ENCODE data around the gene AP3B1. TPM values are rescaled to one million over a fixed set of nuclear protein-coding genes. Genes with fewer than 3 reads are reported as not detected.

Gene AP3B1
- total and polyA plus RNA-seq, 2 donors (not counting 1 experiment from before 2014, with no cell fraction given) = 26.8 to 58.9 TPM

DNA sequence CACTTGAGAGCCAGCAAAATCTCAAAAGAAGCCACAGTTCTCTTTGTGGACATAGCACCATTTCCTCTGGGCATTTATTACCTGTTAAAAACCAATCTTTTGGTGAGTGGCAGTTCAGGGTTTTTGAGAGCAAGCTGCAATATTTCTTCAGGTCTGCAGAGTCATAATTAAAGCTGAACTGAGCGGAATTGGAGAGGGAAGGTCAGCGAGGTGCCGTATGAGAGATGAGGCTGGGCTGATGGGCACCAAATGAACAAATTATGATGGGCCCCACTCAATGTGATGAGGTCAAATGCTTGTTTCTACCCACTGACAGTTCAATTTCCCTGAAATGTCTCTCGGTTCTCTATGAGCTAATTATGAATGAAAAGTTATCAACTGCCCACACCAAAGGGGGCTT, 231.9 kb downstream of the AP3B1 start:
- no peak for DNase-seq
- POLR2A ChIA-PET = interaction anchor here (0.6 kb wide), 1 partner anchor 20 kb away, joined by 3 read pairs; no protein-coding TSS in a partner anchor
- H3K27me3 Mint-ChIP-seq = no peaks in the 10 kb centered on the region

DNA sequence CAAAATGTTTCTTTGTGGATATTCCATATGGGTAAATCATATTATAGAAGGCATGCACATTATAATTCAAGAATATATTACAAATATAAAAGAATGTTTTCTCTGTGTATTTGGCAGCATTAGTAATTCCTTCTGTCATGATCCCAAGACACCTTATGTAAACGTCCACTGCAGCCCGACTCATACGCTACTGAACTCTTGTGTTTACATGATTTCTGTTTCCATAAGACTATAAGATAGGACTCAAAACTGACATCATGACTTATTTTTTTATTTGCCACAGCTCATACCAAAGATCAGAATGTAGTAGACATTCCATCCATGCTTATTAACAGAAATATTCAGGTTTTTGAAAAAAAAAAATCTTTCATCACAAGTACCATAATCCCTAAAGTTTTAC, 234.1 kb downstream of the AP3B1 start:
- no peak overlapping the region for H2AFZ ChIP-seq (ENCODE audit: insufficient read depth, low read depth, low read length, poor library complexity, severe bottlenecking)
- WGBS (ENCODE audit: insufficient coverage) = 93% methylated on average over 3 of the region's 3 CpGs
- Mint-ChIP-seq H3K27ac (no peak overlapping the region), H3K27me3 (no peaks in the 10 kb centered on the region), H3K9me3 (ENCODE audit: insufficient read depth) (no peaks in the 10 kb centered on the region), H3K4me3 (no peak overlapping the region), H3K4me1 (no peaks in the 10 kb centered on the region)
- H3K4me3 ChIP-seq (ENCODE audit: control extremely low read depth in 1 of 5, extremely low read depth in 1 of 5, insufficient read depth in 1 of 5, low read depth in 2 of 5, low read length in 4 of 5) = no peak overlapping the region
- CTCF ChIA-PET = no interaction called here
- H4K20me1 ChIP-seq (ENCODE audit: control insufficient read depth, insufficient read depth, low read length, poor library complexity, severe bottlenecking) = peaks cover 1% of the 10 kb centered on the region
- intact Hi-C loops (cut with micrococcal nuclease) = loop anchor here (10.0 kb wide), 1 partner anchor 104 kb away; no protein-coding TSS in a partner anchor
- H3K9ac ChIP-seq (ENCODE audit: low read length) = no peak overlapping the region
- no peak overlapping the region for H3K4me2 ChIP-seq (replicated peaks; ENCODE audit: low read depth, low read length, poor library complexity, severe bottlenecking)
- DNase-seq (no peak), ATAC-seq (ENCODE audit: low read depth) (no peak)
- no peak overlapping the region for H3K27ac ChIP-seq (ENCODE audit: low read length in 2 of 2)
- no peaks in the 10 kb centered on the region for H3K79me2 ChIP-seq (ENCODE audit: control insufficient read depth, insufficient read depth, low read length)
- TF ChIP-seq, protein P1, sequence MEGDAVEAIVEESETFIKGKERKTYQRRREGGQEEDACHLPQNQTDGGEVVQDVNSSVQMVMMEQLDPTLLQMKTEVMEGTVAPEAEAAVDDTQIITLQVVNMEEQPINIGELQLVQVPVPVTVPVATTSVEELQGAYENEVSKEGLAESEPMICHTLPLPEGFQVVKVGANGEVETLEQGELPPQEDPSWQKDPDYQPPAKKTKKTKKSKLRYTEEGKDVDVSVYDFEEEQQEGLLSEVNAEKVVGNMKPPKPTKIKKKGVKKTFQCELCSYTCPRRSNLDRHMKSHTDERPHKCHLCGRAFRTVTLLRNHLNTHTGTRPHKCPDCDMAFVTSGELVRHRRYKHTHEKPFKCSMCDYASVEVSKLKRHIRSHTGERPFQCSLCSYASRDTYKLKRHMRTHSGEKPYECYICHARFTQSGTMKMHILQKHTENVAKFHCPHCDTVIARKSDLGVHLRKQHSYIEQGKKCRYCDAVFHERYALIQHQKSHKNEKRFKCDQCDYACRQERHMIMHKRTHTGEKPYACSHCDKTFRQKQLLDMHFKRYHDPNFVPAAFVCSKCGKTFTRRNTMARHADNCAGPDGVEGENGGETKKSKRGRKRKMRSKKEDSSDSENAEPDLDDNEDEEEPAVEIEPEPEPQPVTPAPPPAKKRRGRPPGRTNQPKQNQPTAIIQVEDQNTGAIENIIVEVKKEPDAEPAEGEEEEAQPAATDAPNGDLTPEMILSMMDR (IDR thresholded peaks at IDR 0.05) = no peak
- TF ChIP-seq EZH2 (IDR thresholded peaks at IDR 0.05; ENCODE audit: borderline replicate concordance, insufficient read depth, low read depth, low read length, poor library complexity, severe bottlenecking) = no peak
- H3K9me3 ChIP-seq (ENCODE audit: control extremely low read depth in 1 of 3, control insufficient read depth in 2 of 3, insufficient read depth in 1 of 3, low read length in 2 of 3) = no peaks in the 10 kb centered on the region
- peaks cover 0 to 11% of the 10 kb centered on the region in 2 experiments for H3K36me3 ChIP-seq (replicated peaks in 1 of 2; ENCODE audit: control extremely low read depth in 1 of 2, control insufficient read depth in 1 of 2, extremely low read depth in 1 of 2, insufficient read depth in 2 of 2, low read length in 1 of 2)
- POLR2A ChIA-PET = no interaction called here
- no peaks in the 10 kb centered on the region for H3K27me3 ChIP-seq (replicated peaks in 1 of 4; ENCODE audit: control extremely low read depth in 1 of 4, control insufficient read depth in 3 of 4, insufficient read depth in 4 of 4, low read length in 3 of 4)
- H3K4me1 ChIP-seq (ENCODE audit: control insufficient read depth in 2 of 2, insufficient read depth in 2 of 2, low read length in 2 of 2) = no peaks in the 10 kb centered on the region

More for the DNA sequence above, 231.9 kb downstream of the AP3B1 start:
- Histone ChIP-seq H3K4me1 (ENCODE audit: control insufficient read depth in 2 of 2, insufficient read depth in 2 of 2, low read length in 2 of 2) (no peaks in the 10 kb centered on the region), H2AFZ (ENCODE audit: insufficient read depth, low read depth, low read length, poor library complexity, severe bottlenecking) (no peak overlapping the region), H3K4me2 (replicated peaks; ENCODE audit: low read depth, low read length, poor library complexity, severe bottlenecking) (no peak overlapping the region), H3K9me3 (ENCODE audit: control extremely low read depth in 1 of 3, control insufficient read depth in 2 of 3, insufficient read depth in 1 of 3, low read length in 2 of 3) (peaks cover 0 to 3% (median 2%) of the 10 kb centered on the region in 3 donors), H3K79me2 (ENCODE audit: control insufficient read depth, insufficient read depth, low read length) (peaks cover under 1% of the 10 kb centered on the region), H3K36me3 (replicated peaks in 1 of 2; ENCODE audit: control extremely low read depth in 1 of 2, control insufficient read depth in 1 of 2, extremely low read depth in 1 of 2, insufficient read depth in 2 of 2, low read length in 1 of 2) (peaks cover 0 to 19% of the 10 kb centered on the region in 2 experiments), H3K27me3 (replicated peaks in 1 of 4; ENCODE audit: control extremely low read depth in 1 of 4, control insufficient read depth in 3 of 4, insufficient read depth in 4 of 4, low read length in 3 of 4) (no peaks in the 10 kb centered on the region), H4K20me1 (ENCODE audit: control insufficient read depth, insufficient read depth, low read length, poor library complexity, severe bottlenecking) (peaks cover 16% of the 10 kb centered on the region), H3K9ac (ENCODE audit: low read length) (no peak overlapping the region), H3K4me3 (ENCODE audit: control extremely low read depth in 1 of 5, extremely low read depth in 1 of 5, insufficient read depth in 1 of 5, low read depth in 2 of 5, low read length in 4 of 5) (no peak overlapping the region), H3K27ac (ENCODE audit: low read length in 2 of 2) (no peak overlapping the region)
- CTCF ChIA-PET = interaction anchor here (1.2 kb wide), 1 partner anchor 100 kb away, joined by 3 read pairs; no protein-coding TSS in a partner anchor
- ATAC-seq (ENCODE audit: low read depth) = no peak
- 100% methylated on average over 3 of the region's 4 CpGs for WGBS (ENCODE audit: insufficient coverage)
- peaks cover 4% of the 10 kb centered on the region for H3K9me3 Mint-ChIP-seq (ENCODE audit: insufficient read depth)
- intact Hi-C loops (cut with micrococcal nuclease) = loop anchor here (10.0 kb wide), 1 partner anchor 102 kb away; no protein-coding TSS in a partner anchor
- H3K4me1 Mint-ChIP-seq = no peaks in the 10 kb centered on the region
- no peak for TF ChIP-seq EZH2 (IDR thresholded peaks at IDR 0.05; ENCODE audit: borderline replicate concordance, insufficient read depth, low read depth, low read length, poor library complexity, severe bottlenecking)
- TF ChIP-seq, protein P1 (IDR thresholded peaks at IDR 0.05) = no peak
- no peak overlapping the region for H3K27ac Mint-ChIP-seq
- H3K4me3 Mint-ChIP-seq = no peak overlapping the region
